DND-41 (cell line): Measurements from ENCODE around the gene MIDN.

Source experiments
- ATAC-seq: fragments of 200-7000 bp; cut with Tn5 transposase; 3 replicates; pipeline ENCODE4 v1.9.1; 2021; ENCODE audit warnings: low read depth; ENCODE audit not compliant: insufficient read depth
- DNase-seq: peaks from one replicate; pipeline ENCODE4 v3.0.0-alpha.2; 2020
- H2AFZ ChIP-seq: 2 replicates; pipeline ENCODE4 v1.6.0; 2012; ENCODE audit warnings: low read depth, low read length
- H3K27ac ChIP-seq: 2 replicates; pipeline ENCODE4 v1.5.1; 2012; ENCODE audit warnings: low read length, inconsistent platforms
- H3K27me3 ChIP-seq: fragments of 200-600 bp; sonication (generic); 2 replicates; pipeline ENCODE4 v1.6.0; 2012; ENCODE audit warnings: low read length, mild to moderate bottlenecking, inconsistent platforms; ENCODE audit not compliant: insufficient read depth, poor library complexity
- H3K36me3 ChIP-seq: 2 replicates; pipeline ENCODE4 v1.5.1; 2012; ENCODE audit warnings: low read length, inconsistent platforms; ENCODE audit not compliant: insufficient read depth
- H3K4me1 ChIP-seq: 2 replicates; pipeline ENCODE4 v1.5.1; 2012; ENCODE audit warnings: mild to moderate bottlenecking, low read length; ENCODE audit not compliant: insufficient read depth
- H3K4me2 ChIP-seq: 2 replicates; pipeline ENCODE4 v1.6.0; 2012; ENCODE audit warnings: mild to moderate bottlenecking, moderate library complexity, low read length, inconsistent platforms; ENCODE audit not compliant: insufficient read depth
- H3K4me3 ChIP-seq, 2 experiments: fragments of 200-600 bp in 1 of 2; shearing (Covaris generic) in 1 of 2; 2 replicates each; pipeline ENCODE4 v1.5.1; 2012 to 2016; ENCODE audit warnings: inconsistent platforms in 2 of 2, low read length in 2 of 2, mild to moderate bottlenecking in 2 of 2, low read depth in 1 of 2, moderate library complexity in 1 of 2
- H3K79me2 ChIP-seq: 2 replicates; pipeline ENCODE4 v1.6.0; 2012; ENCODE audit warnings: low read length, inconsistent platforms; ENCODE audit not compliant: insufficient read depth
- H3K9ac ChIP-seq: 2 replicates; pipeline ENCODE4 v1.6.0; 2012; ENCODE audit warnings: low read depth, mild to moderate bottlenecking, inconsistent platforms, low read length, moderate library complexity
- H3K9me3 ChIP-seq: 2 replicates; pipeline ENCODE4 v1.5.1; 2012; ENCODE audit warnings: low read length, moderate library complexity, mild to moderate bottlenecking, inconsistent platforms; ENCODE audit not compliant: insufficient read depth, severe bottlenecking
- H4K20me1 ChIP-seq: 2 replicates; pipeline ENCODE4 v1.6.0; 2012; ENCODE audit warnings: low read length; ENCODE audit not compliant: insufficient read depth
- EZH2 ChIP-seq: IDR thresholded peaks from 3 replicates; pipeline ENCODE4 v1.6.1; 2012; ENCODE audit warnings: borderline replicate concordance, low read depth, mild to moderate bottlenecking, moderate library complexity, low read length, inconsistent platforms; ENCODE audit not compliant: severe bottlenecking
- TF ChIP-seq, protein P1 (sequence below): IDR thresholded peaks from 2 replicates; pipeline ENCODE4 v1.5.1; 2012; ENCODE audit warnings: borderline replicate concordance, low read length, moderate library complexity, mild to moderate bottlenecking; ENCODE audit not compliant: poor library complexity, severe bottlenecking; ENCODE audit errors: extremely low read depth

The MIDN gene

DNA sequence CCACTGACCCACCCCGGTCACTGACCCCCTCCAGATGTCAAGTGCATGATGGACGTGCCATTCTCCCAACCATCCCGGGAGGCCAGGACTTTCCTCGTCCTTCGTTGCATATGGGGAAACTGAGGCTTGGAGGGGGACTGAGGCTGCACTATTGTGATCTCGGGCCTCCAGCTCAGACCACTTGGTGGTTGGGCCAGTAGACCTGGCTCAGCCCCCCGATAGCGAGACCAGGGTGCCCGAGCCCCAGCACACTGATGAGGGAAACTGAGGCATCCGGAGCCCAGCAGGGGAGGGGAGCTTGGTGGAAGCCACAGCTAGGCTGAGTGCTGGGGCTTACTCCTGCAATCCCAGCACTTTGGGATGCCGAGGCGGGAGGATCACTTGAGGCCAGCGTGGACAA lies 47.7 kb downstream of the MIDN start:
- H3K27ac ChIP-seq: no peak overlapping the region
- no peak for TF ChIP-seq EZH2
- TF ChIP-seq, protein P1, sequence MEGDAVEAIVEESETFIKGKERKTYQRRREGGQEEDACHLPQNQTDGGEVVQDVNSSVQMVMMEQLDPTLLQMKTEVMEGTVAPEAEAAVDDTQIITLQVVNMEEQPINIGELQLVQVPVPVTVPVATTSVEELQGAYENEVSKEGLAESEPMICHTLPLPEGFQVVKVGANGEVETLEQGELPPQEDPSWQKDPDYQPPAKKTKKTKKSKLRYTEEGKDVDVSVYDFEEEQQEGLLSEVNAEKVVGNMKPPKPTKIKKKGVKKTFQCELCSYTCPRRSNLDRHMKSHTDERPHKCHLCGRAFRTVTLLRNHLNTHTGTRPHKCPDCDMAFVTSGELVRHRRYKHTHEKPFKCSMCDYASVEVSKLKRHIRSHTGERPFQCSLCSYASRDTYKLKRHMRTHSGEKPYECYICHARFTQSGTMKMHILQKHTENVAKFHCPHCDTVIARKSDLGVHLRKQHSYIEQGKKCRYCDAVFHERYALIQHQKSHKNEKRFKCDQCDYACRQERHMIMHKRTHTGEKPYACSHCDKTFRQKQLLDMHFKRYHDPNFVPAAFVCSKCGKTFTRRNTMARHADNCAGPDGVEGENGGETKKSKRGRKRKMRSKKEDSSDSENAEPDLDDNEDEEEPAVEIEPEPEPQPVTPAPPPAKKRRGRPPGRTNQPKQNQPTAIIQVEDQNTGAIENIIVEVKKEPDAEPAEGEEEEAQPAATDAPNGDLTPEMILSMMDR: no peak
- no peaks in the 10 kb centered on the region for H3K27me3 ChIP-seq
- no peak overlapping the region for H2AFZ ChIP-seq
- no peaks in the 10 kb centered on the region for H3K4me1 ChIP-seq
- H3K79me2 ChIP-seq: no peaks in the 10 kb centered on the region
- H3K4me3 ChIP-seq: no peak overlapping the region
- H3K9me3 ChIP-seq: no peaks in the 10 kb centered on the region
- H3K4me2 ChIP-seq: no peak overlapping the region
- no peaks in the 10 kb centered on the region for H4K20me1 ChIP-seq
- no peak overlapping the region for H3K9ac ChIP-seq
- no peaks in the 10 kb centered on the region for H3K36me3 ChIP-seq
- ATAC-seq (no peak), DNase-seq (no peak)

DNA sequence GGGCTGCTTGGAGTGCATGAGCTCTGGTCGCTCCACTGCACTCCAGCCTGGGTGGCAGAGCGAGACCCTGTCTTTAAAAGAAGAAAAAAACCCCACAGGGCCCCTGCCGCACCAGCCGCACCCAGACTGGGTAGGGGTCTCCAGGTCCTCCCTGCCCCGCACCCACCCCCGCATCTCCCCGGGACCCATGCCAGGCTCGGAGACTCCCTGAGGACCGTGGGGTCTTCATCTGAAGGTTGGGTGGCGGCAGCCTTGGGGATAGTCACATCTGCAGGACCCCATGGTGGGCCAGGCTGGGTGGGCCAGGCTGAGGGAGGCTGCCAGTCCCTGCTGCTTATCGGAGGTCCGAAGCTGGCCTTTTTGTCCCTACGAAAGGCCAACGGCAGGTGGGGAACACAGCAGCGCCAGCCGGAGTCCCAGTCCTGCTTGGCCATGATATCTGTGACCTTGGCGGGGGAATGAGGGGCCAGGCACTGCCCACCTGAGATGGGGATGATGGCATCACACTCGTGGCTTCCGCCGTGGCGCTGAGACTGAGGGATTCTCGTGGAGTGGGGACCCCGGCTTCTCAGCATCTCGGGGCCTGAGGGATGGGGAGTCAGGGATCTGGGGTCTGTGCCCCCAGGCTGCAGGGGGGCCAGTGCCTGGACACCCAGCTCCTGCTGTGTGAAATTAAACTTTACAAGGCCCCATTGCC lies 48.3 kb downstream of the MIDN start:
- H3K4me1 ChIP-seq: no peaks in the 10 kb centered on the region
- H3K4me2 ChIP-seq: no peak overlapping the region
- H3K4me3 ChIP-seq: no peak overlapping the region
- H3K79me2 ChIP-seq: no peaks in the 10 kb centered on the region
- H3K27me3 ChIP-seq: no peaks in the 10 kb centered on the region
- no peak overlapping the region for H3K9ac ChIP-seq
- no peaks in the 10 kb centered on the region for H4K20me1 ChIP-seq
- no peak overlapping the region for H3K27ac ChIP-seq
- TF ChIP-seq EZH2: no peak
- TF ChIP-seq, protein P1: no peak
- ATAC-seq (no peak), DNase-seq (no peak)
- no peaks in the 10 kb centered on the region for H3K36me3 ChIP-seq
- no peaks in the 10 kb centered on the region for H3K9me3 ChIP-seq
- no peak overlapping the region for H2AFZ ChIP-seq

- Histone ChIP-seq H3K4me2 (no peak overlapping the region), H3K27ac (no peak overlapping the region), H2AFZ (no peak overlapping the region), H3K9ac (no peak overlapping the region), H3K79me2 (no peaks in the 10 kb centered on the region), H3K4me3 (no peak overlapping the region), H3K27me3 (no peaks in the 10 kb centered on the region), H4K20me1 (no peaks in the 10 kb centered on the region), H3K36me3 (no peaks in the 10 kb centered on the region), H3K4me1 (no peaks in the 10 kb centered on the region), H3K9me3 (no peaks in the 10 kb centered on the region)
- TF ChIP-seq, protein P1: no peak
- no peak for TF ChIP-seq EZH2
- no peak for ATAC-seq
- DNase-seq: no peak
These were observed 49.9 kb downstream of the MIDN start for GRCh38 chr19:1298235-1298634.
